H54 (cell line): Measurements from ENCODE around the gene ADSL.

ENCODE experiments used
- DNase-seq: peaks from one replicate; pipeline ENCODE4 v3.0.0; 2011; ENCODE audit warnings: low spot score, mixed read lengths; ENCODE audit not compliant: insufficient read length
- FAIRE-seq: peaks from 3 replicates; lab custom pipeline; 2011; peaks lifted over from hg19 to GRCh38; lab: Jason Lieb, UNC
- POLR2A ChIP-seq: IDR thresholded peaks from 2 replicates; pipeline ENCODE4 v1.6.1; 2011; ENCODE audit warnings: low read depth, mild to moderate bottlenecking, low read length

ADSL gene

GRCh38 chr22:40396882-40397281, 50.6 kb downstream of the ADSL start:
- FAIRE-seq = no peak
- no peak for DNase-seq
- no peak for TF ChIP-seq POLR2A

DNA sequence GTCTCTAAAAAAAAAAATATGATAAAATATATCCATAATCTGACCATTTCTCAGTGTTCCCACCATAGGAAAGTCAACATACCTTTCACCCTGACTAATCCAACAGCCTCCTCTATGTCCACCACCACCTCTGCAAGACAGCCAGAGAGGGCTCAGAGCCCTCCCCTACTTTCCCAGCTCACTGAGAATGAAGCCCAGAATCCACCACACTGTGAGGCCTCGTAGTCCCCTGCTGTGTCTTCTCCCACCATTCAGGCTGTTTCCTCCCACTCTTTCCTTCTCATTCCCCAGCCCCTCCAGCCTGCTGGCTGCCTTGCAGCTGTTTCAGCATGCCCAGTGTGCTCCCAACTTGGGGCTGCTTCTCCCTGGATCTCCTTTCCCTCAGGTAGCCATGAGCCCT, 51.1 kb downstream of the ADSL start:
- DNase-seq (no peak), FAIRE-seq (no peak)
- no peak for TF ChIP-seq POLR2A

DNA sequence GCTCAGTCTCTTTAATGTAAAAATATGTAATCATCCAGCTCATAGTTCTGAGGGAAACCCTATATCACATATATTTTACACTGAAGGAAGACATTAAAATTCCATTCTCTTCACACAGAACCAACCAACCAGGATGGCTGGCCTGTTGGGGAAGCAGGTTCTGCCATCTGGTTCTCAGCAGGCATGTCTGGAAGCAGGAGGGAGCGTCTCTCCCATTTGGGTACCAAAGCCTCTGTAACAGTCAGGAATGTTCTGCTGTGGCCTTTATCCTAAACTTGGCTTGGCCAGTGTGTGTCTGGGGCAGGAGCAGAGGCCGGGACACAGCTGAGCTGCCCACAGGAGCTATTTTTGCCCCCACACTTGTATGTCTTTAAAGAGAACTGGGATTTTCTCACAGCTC, 53.3 kb downstream of the ADSL start:
- TF ChIP-seq POLR2A = no peak
- FAIRE-seq (no peak), DNase-seq (no peak)

- DNase-seq = no peak
- no peak for FAIRE-seq
- TF ChIP-seq POLR2A = no peak
These were observed 53.9 kb downstream of the ADSL start for GRCh38 chr22:40400159-40400558.

GRCh38 chr22:40401532-40401931, 55.2 kb downstream of the ADSL start:
- no peak for TF ChIP-seq POLR2A
- DNase-seq (no peak), FAIRE-seq (no peak)

DNA sequence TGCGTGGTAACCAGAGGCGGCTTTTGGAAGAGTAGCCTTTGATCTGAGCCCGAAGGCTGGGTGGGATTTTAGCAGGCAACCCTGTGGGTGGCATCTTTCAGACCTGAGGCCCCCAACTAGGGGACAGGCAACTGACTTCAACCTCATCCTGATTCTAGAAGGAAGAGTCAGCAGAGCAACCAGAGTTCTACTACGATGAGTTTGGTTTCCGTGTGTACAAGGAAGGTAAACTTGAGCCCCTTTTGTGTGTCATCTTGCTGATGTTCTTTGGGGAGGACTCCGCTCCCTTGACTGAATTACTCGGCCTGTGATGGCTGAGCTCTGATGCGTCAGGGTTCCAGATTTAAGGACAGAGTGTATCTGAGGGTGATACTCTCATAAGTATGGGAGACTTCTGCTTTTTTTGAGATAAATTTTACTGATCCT, 55.7 kb downstream of the ADSL start:
- DNase-seq (no peak), FAIRE-seq (no peak)
- no peak for TF ChIP-seq POLR2A

GRCh38 chr22:40403141-40403540, 56.8 kb downstream of the ADSL start:
- FAIRE-seq = no peak
- TF ChIP-seq POLR2A = no peak

GRCh38 chr22:40403651-40404050, 57.4 kb downstream of the ADSL start:
- TF ChIP-seq POLR2A = no peak
- DNase-seq = no peak
- FAIRE-seq = no peak

More at GRCh38 chr22:40403141-40403540, 56.8 kb downstream of the ADSL start:
- no peak for DNase-seq

DNA sequence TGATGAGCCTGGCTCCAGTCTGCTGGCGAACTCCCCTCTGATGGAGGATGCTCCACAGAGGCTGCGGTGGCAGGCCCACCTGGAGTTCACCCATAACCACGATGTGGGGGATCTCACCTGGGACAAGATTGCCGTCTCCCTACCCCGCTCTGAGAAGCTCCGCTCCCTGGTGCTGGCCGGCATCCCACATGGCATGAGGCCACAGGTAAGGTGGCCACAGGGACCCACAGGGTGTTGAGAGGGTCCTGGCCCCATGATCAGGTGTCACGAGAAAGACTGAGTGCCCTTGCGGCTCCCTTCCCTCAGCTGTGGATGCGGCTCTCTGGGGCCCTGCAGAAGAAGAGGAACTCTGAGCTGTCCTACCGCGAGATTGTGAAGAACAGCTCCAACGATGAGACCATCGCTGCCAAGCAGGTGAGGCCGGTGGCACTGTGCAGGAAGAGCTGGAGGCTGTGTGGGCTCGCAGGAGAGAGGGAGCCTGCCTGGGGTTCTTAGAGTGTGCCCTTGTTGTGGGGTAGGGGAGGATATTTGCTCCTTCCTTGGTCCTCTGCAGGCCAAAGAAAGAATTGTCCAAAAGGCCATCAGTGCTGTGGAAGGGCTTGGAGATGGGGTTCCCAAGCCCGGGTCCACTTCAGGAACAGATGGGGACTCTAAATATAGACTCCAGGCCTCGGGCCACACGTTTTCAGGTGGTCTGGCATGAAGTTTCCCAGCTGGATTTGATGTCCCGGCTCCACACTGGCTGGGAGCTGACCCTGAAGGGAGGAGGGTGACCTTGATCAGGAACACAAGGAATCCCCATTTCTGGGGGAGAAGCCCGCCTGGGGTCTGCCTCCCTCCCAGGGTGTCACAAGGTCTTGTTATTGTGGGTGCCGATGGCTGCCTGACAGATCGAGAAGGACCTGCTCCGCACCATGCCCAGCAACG, 58.2 kb downstream of the ADSL start:
- DNase-seq (no peak), FAIRE-seq (no peak)
- no peak for TF ChIP-seq POLR2A

GRCh38 chr22:40405178-40406062, 59.1 kb downstream of the ADSL start:
- DNase-seq (no peak), FAIRE-seq (no peak)
- TF ChIP-seq POLR2A = no peak

DNA sequence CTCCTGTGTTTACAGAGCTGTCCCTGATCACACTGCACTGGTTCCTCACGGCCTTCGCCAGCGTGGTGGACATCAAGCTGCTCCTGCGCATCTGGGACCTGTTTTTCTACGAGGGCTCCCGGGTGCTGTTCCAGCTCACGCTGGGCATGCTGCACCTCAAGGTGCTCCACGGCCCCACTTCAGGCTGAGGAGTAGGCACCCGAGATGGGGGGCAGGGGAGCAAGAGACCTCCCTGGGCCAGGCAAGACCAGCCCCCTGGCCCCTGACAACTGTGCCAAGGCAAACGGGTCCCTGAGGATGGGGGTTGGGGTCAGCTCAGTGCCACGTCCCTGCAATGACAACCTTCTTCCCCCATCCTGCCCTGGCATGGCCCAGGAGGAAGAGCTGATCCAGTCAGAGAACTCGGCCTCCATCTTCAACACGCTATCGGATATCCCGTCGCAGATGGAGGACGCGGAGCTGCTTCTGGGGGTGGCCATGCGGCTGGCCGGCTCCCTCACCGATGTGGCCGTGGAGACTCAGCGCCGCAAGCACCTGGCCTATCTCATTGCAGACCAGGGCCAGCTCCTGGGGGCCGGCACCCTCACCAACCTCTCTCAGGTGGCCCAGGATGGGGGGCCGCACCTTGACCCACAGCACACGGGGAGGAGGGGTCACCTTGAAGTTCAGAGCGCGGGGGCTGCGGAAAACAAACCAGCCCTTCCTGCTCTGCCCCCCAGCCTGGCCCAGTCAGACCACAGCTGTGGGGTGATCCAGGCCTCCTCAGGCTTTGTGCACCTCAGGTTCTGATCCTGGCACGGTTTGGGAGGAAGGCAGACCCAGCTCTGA, 60.0 kb downstream of the ADSL start:
- FAIRE-seq (no peak), DNase-seq (no peak)
- no peak for TF ChIP-seq POLR2A

DNA sequence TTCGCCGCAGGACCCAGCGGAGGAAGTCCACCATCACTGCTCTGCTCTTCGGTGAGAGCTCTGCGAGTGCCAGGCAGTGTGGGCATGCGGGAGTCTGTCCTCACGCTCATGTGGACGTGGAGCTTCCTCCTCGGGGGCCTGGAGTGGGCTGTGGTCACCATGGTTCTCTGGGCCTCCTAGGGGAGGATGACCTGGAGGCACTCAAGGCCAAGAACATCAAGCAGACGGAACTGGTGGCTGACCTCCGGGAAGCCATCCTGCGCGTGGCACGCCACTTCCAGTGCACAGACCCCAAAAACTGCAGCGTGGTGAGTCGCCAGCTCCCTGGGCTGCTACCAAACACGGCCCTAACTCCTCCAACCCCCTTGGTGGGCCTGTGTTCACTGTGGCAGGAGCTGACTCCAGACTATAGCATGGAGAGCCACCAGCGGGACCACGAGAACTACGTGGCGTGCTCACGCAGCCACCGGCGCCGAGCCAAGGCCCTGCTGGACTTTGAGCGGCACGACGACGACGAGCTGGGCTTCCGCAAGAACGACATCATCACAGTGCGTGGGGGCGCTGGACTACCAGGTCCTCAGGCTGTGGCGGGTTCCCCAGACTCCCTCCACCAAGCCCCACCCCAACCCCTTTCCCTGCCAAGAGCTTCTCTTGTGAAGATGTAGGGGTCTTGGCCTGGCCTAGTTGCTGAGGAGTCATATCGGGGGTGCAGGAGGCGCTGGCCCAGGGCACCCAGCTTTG, 60.9 kb downstream of the ADSL start:
- no peak for TF ChIP-seq POLR2A
- DNase-seq (no peak), FAIRE-seq (no peak)
